ENCODE data around the gene KCNK15.

- TF ChIP-seq CTCF (IDR thresholded peaks at IDR 0.05), result no peak
- no peak for TF ChIP-seq POLR2A (IDR thresholded peaks at IDR 0.05)
Measured at GRCh38 chr20:44756956-44757355, 11.3 kb downstream of the KCNK15 start.

Measured in Peyer's patch (tissue), 4 donors.